Adrenal gland (tissue), 12 donors: ENCODE data around the gene CD74. TPM values are rescaled to one million over a fixed set of nuclear protein-coding genes. Genes with fewer than 3 reads are reported as not detected.
"Not testable (repeated sequence)": the region's sequence is repeated elsewhere in the genome, so short reads cannot be mapped to it uniquely, and the experiment has no call there.

Source experiments
- DNase-seq, 7 donors: peaks; one replicate each; pipeline ENCODE4 v3.0.0-alpha.2; 2019 to 2020
- H3K27ac ChIP-seq, 5 donors: fragments of 200-600 bp; sonication (generic) in 4 of 5; 1 replicate in 3 of 5; 2 replicates in 2 of 5; pipeline versions ENCODE4 v1.5.1 to v1.8.0; 2016 to 2020; ENCODE audit warnings: mild to moderate bottlenecking in 1 of 5
- H3K27me3 ChIP-seq: fragments of 200-600 bp; 2 replicates; pipeline ENCODE4 v1.8.0; 2021
- H3K36me3 ChIP-seq, 2 donors: fragments of 200-600 bp; replicated peaks in 1 of 2; 1 replicate in 1 of 2; 2 replicates in 1 of 2; pipeline versions ENCODE4 v1.5.1 to v1.8.0; 2018 to 2022
- H3K4me1 ChIP-seq, 2 donors: fragments of 200-600 bp; replicated peaks in 1 of 2; 1 replicate in 1 of 2; 2 replicates in 1 of 2; pipeline versions ENCODE4 v1.5.1 to v1.8.0; 2018 to 2021
- H3K4me3 ChIP-seq, 4 donors: fragments of 200-600 bp; sonication (generic) in 3 of 4; one replicate each; pipeline ENCODE4 v1.5.1; 2016 to 2018
- H3K9me3 ChIP-seq, 3 donors: fragments of 200-600 bp; sonication (generic) in 1 of 3; replicated peaks in 1 of 3; 1 replicate in 2 of 3; 2 replicates in 1 of 3; pipeline versions ENCODE4 v1.5.1 to v1.8.0; 2016 to 2021
- CTCF ChIP-seq, 6 experiments: fragments of 450-650 bp in 4 of 6; fragments of 200-600 bp in 2 of 6; sonication (generic) in 1 of 6; IDR thresholded peaks; 1 replicate in 5 of 6; 2 replicates in 1 of 6; pipeline versions ENCODE4 v1.5.1 to v1.8.0; 2016 to 2021; ENCODE audit warnings: antibody characterized with exemption in 6 of 6, mild to moderate bottlenecking in 2 of 6, moderate library complexity in 1 of 6
- POLR2A ChIP-seq, 2 donors: fragments of 450-650 bp; IDR thresholded peaks; one replicate each; pipeline ENCODE4 v1.6.1; 2017; ENCODE audit warnings: antibody characterized with exemption in 2 of 2, mild to moderate bottlenecking in 2 of 2, moderate library complexity in 1 of 2
- WGBS, 4 donors: extraction: QIAGEN DNeasy Blood & Tissue Kit in 2 of 4; methylation state at CpG; one replicate each; pipeline versions ENCODE4 v1.1.5 to v1.1.7; 2013 to 2017; 5-methylcytosine and 5-hydroxymethylcytosine counted together
- intact Hi-C, 2 donors: fragments of 100-400 bp; cut with DNase I; formaldehyde crosslinking; loops; one replicate each; pipeline versions ENCODE4 v1.14.1 to v1.15.0; 2022 to 2023
- polyA plus RNA-seq, 3 donors: library from polyadenylated mRNA; stranded (reverse); fragments of 200-250 nt in 2 of 3; fragments of 350-450 nt in 1 of 3; fragmentation: Illumina TruSeq in 1 of 3; extraction: RNeasy Lipid Tissue Mini Kit (QIAGEN cat#74804) in 1 of 3; gene quantifications; one replicate each; pipeline ENCODE4 v1.2.3, GENCODE V29; 2013 to 2014
- total RNA-seq, 9 donors: library from RNA; depleted of rRNA in 4 of 9; stranded (reverse); fragments of >200 nt in 4 of 9; fragments of 120-200 nt in 1 of 9; fragmentation: NEBNext Ultra II Directional in 1 of 9; extraction: Animal tissue kit (Norgen Biotek cat#: 25700) in 1 of 9; gene quantifications; one replicate each; pipeline versions ENCODE4 v1.1.0 to v1.2.4, GENCODE V29; 2013 to 2023
- donor health status: healthy with polysubstance abuse.
- donor health status: Bipolar disorder and iron deficiency.
- donor health status: DM: yes; HTN: yes; CAD: no.
- donor health status: DM: no; HTN: no; CAD: no.
- donor health status: DM: no; HTN: no; CAD: no.
- donor health status: DM: yes; HTN: yes; CAD: no.

Gene CD74
- total and polyA plus RNA-seq, 12 donors, result 71.4 to 3,185 (median 1,084) TPM

GRCh38 chr5:150454492-150455229 lies 42.0 kb upstream of the CD74 start:
- Histone ChIP-seq H3K9me3 (no peaks in the 10 kb centered on the region), H3K4me3 (no peak overlapping the region), H3K27ac (no peak overlapping the region), H3K4me1 (no peaks in the 10 kb centered on the region), H3K27me3 (no peaks in the 10 kb centered on the region), H3K36me3 (no peaks in the 10 kb centered on the region)
- DNase-seq, result no peak
- TF ChIP-seq CTCF (IDR thresholded peaks at IDR 0.05), result no peak
- TF ChIP-seq POLR2A (IDR thresholded peaks at IDR 0.05), result no peak
- intact Hi-C loops, result no loop called here
- 66 to 85% (median 74%) methylated on average over 9 of the region's 9 CpGs for WGBS, 4 donors

GRCh38 chr5:150454027-150454426 lies 41.3 kb upstream of the CD74 start:
- H3K9me3 ChIP-seq, intact Hi-C loops: not testable (repeated sequence)

GRCh38 chr5:150452914-150453313 lies 40.2 kb upstream of the CD74 start:
- Histone ChIP-seq H3K27ac (no peak overlapping the region), H3K4me1 (peaks cover 8 to 9% of the 10 kb centered on the region in 2 donors), H3K9me3 (no peaks in the 10 kb centered on the region), H3K36me3 (peaks cover 0 to 4% of the 10 kb centered on the region in 2 donors), H3K27me3 (no peaks in the 10 kb centered on the region), H3K4me3 (no peak overlapping the region)
- TF ChIP-seq POLR2A (IDR thresholded peaks at IDR 0.05), result no peak
- TF ChIP-seq CTCF (IDR thresholded peaks at IDR 0.05), result no peak
- intact Hi-C loops, result no loop called here
- 92 to 96% (median 94%) methylated on average over 4 of the region's 4 CpGs for WGBS, 4 donors
- no peak for DNase-seq

More at GRCh38 chr5:150454027-150454426, 41.3 kb upstream of the CD74 start:
- H3K27ac ChIP-seq, H3K27me3 ChIP-seq, DNase-seq, H3K4me1 ChIP-seq, H3K4me3 ChIP-seq, H3K36me3 ChIP-seq: not testable (repeated sequence)
- WGBS, 4 donors, result 46 to 72% (median 62%) methylated on average over 6 to 8 of the region's 8 CpGs

- Histone ChIP-seq H3K9me3 (no peaks in the 10 kb centered on the region), H3K4me1 (peaks cover 10 to 16% of the 10 kb centered on the region in 2 donors), H3K27ac (no peak overlapping the region), H3K4me3 (no peak overlapping the region), H3K36me3 (peaks cover 0 to 17% of the 10 kb centered on the region in 2 donors), H3K27me3 (no peaks in the 10 kb centered on the region)
- no peak for TF ChIP-seq CTCF (IDR thresholded peaks at IDR 0.05)
- TF ChIP-seq POLR2A (IDR thresholded peaks at IDR 0.05), result no peak
- intact Hi-C loops, result no loop called here
- 83 to 94% (median 93%) methylated on average over 1 of the region's 1 CpG for WGBS, 4 donors
- no peak for DNase-seq
Observed at GRCh38 chr5:150451594-150451993, 38.9 kb upstream of the CD74 start.
